T-helper 17 cell (primary cell): ENCODE measurements around the gene CLDN17. TPM values are rescaled to one million over a fixed set of nuclear protein-coding genes. Genes with fewer than 3 reads are reported as not detected.

Experiments
- ATAC-seq: fragments of 150-1000 bp; cut with Tn5 transposase; 2 replicates; pipeline ENCODE4 v1.10.0; 2021; ENCODE audit warnings: mild to moderate bottlenecking, moderate library complexity
- DNase-seq, 3 donors: peaks; one replicate each; pipeline versions ENCODE4 v3.0.0 to v3.0.0-alpha.2; 2020 to 2021
- H3K9me3 ChIP-seq: one replicate; pipeline ENCODE4 v1.7.0; 2013; ENCODE audit warnings: low read length, mild to moderate bottlenecking; ENCODE audit not compliant: control insufficient read depth, poor library complexity, severe bottlenecking
- H3K27ac Mint-ChIP-seq: one replicate; pipeline ENCODE4 v1.8.0; 2022; ENCODE audit warnings: mild to moderate bottlenecking, moderate library complexity, mixed read lengths
- H3K27me3 Mint-ChIP-seq: one replicate; pipeline ENCODE4 v1.8.0; 2022; ENCODE audit warnings: mixed read lengths
- H3K36me3 Mint-ChIP-seq: one replicate; pipeline ENCODE4 v1.8.0; 2022; ENCODE audit warnings: low read depth, mixed read lengths
- H3K4me1 Mint-ChIP-seq: one replicate; pipeline ENCODE4 v1.8.0; 2022; ENCODE audit warnings: mild to moderate bottlenecking, mixed read lengths
- H3K4me3 Mint-ChIP-seq: one replicate; pipeline ENCODE4 v1.8.0; 2022; ENCODE audit warnings: mild to moderate bottlenecking, moderate library complexity, mixed read lengths
- total RNA-seq, 4 donors: library from RNA in 2 of 4; stranded (reverse) in 2 of 4; gene quantifications; one replicate each; pipeline ENCODE4 v1.2.3 and lab custom pipeline; 2022 to 2026

The CLDN17 gene
- total RNA-seq, 2 donors from 2014 or later: not detected

GRCh38 chr21:30166171-30166570 is 434 bp downstream of the CLDN17 start:
- H3K9me3 ChIP-seq: no peaks in the 10 kb centered on the region
- no peak for ATAC-seq
- DNase-seq: no peak
- H3K36me3 Mint-ChIP-seq: no peaks in the 10 kb centered on the region
- no peak overlapping the region for H3K4me3 Mint-ChIP-seq
- H3K4me1 Mint-ChIP-seq: no peaks in the 10 kb centered on the region
- no peak overlapping the region for H3K27ac Mint-ChIP-seq
- H3K27me3 Mint-ChIP-seq: no peaks in the 10 kb centered on the region

GRCh38 chr21:30164796-30165195 is 1.8 kb downstream of the CLDN17 start:
- no peaks in the 10 kb centered on the region for H3K9me3 ChIP-seq
- Mint-ChIP-seq H3K27ac (no peak overlapping the region), H3K36me3 (no peaks in the 10 kb centered on the region), H3K4me1 (no peaks in the 10 kb centered on the region), H3K27me3 (no peaks in the 10 kb centered on the region), H3K4me3 (no peak overlapping the region)
- DNase-seq (no peak), ATAC-seq (no peak)

GRCh38 chr21:30153697-30154340 is 12.8 kb downstream of the CLDN17 start:
- no peaks in the 10 kb centered on the region for H3K36me3 Mint-ChIP-seq

DNA sequence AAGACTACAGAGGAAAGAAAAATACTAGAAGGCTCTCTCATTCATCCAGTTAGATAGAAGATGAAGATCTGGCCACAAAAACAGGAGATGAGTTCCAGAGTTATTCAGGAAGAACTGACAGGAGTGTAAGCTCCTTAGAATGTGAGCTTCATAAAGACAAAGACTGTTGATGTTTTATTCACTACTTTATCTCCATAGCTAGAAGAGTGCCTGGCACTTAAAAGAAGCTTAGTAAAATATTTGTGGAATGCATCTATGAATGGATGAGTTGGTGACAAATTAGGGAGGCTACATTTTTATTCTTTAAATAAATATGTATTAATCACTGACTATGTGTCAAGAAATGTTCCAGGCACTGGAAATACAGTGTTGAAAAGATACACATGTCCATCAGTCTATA is 13.8 kb downstream of the CLDN17 start:
- Mint-ChIP-seq H3K4me3 (no peak overlapping the region), H3K36me3 (no peaks in the 10 kb centered on the region), H3K27ac (no peak overlapping the region), H3K27me3 (no peaks in the 10 kb centered on the region), H3K4me1 (no peaks in the 10 kb centered on the region)
- H3K9me3 ChIP-seq: no peaks in the 10 kb centered on the region
- DNase-seq (no peak), ATAC-seq (no peak)

More at GRCh38 chr21:30153697-30154340, 12.8 kb downstream of the CLDN17 start:
- ATAC-seq (no peak), DNase-seq (no peak)
- H3K4me3 Mint-ChIP-seq: no peak overlapping the region
- H3K9me3 ChIP-seq: no peaks in the 10 kb centered on the region
- no peaks in the 10 kb centered on the region for H3K27me3 Mint-ChIP-seq
- H3K4me1 Mint-ChIP-seq: no peaks in the 10 kb centered on the region
- no peak overlapping the region for H3K27ac Mint-ChIP-seq

GRCh38 chr21:30148906-30149305 is 17.7 kb downstream of the CLDN17 start:
- ATAC-seq (no peak), DNase-seq (no peak)
- no peaks in the 10 kb centered on the region for H3K36me3 Mint-ChIP-seq
- no peak overlapping the region for H3K27ac Mint-ChIP-seq
- no peaks in the 10 kb centered on the region for H3K4me1 Mint-ChIP-seq
- no peaks in the 10 kb centered on the region for H3K9me3 ChIP-seq
- H3K27me3 Mint-ChIP-seq: no peaks in the 10 kb centered on the region
- H3K4me3 Mint-ChIP-seq: no peak overlapping the region

DNA sequence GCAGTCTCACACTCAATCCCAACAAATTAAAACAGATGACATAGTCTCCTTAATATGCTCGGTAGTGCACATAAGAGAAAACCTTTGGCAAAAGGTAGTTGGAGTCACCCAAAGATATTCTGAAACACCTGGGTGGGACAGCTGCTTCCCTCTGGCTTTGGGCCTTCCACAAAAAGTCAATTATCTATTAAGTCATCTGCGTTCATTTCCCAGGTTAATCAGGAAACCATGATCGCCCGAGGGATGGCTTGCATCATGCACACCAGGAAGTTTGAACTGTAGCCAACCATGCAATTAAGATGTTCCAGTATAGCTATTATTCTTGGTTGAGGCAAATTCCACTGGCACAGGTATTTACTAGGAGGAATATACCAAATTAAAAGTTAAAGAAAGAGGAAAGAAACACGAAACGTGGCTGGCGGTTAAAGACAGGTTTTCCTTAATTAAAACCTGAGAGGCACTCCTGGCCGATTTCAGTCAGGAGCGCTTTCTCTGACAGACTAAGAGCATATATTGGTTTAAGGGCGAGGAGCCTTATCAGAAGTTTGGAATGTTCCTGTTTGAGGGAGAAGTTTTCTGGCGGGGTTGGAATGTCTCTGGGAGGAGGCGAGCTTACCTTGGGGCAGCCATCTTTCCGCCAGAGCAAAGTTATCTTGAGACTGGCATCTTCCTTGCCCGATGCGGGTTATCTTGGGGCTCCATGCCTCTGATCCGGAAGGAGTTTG is 19.9 kb downstream of the CLDN17 start:
- Mint-ChIP-seq H3K27me3 (no peaks in the 10 kb centered on the region), H3K4me3 (no peak overlapping the region), H3K27ac (no peak overlapping the region), H3K4me1 (no peaks in the 10 kb centered on the region), H3K36me3 (no peaks in the 10 kb centered on the region)
- no peak for DNase-seq
- ATAC-seq: no peak
- H3K9me3 ChIP-seq: no peaks in the 10 kb centered on the region

DNA sequence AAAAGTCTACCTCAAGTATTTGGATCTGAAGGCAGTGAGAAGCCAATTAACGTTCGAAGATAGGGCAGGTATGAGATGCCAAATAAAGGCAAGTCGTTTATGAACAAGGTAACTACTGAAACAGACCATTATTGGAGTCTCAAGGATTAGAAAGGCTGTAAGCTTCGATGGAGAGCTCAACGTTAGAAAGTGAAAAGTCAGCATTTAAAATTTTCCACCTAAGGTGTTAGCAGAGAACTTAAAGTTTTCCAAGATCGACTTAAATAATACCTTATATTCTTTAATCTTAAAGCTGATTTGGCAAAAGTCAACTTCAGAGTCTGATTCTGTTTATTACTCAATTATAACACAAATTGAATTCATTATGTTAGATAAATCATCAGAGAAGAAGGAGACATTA is 28.1 kb downstream of the CLDN17 start:
- Mint-ChIP-seq H3K4me3 (no peak overlapping the region), H3K36me3 (no peaks in the 10 kb centered on the region), H3K27ac (no peak overlapping the region), H3K27me3 (no peaks in the 10 kb centered on the region), H3K4me1 (no peaks in the 10 kb centered on the region)
- no peak for ATAC-seq
- no peak for DNase-seq
- H3K9me3 ChIP-seq: no peaks in the 10 kb centered on the region

DNA sequence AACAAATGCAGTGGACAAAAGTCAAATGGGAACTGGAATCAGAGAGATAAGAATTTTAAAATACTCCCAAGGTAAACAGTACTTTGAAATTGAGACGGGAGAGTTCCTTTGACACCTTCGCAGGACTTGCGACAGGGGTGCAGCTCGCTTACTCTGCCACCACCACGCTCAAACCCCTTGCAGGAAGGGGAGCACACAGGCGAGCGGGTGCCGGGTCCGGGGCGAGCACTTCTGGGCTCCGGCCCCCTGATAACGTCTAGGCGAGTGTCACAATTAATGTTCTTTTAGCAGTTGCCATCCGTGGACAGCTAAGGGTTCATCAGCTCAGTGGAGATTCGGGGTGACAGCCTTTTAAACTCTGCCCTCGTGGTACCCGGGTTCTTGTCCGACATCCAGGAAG is 37.4 kb downstream of the CLDN17 start:
- H3K9me3 ChIP-seq: no peaks in the 10 kb centered on the region
- no peaks in the 10 kb centered on the region for H3K27me3 Mint-ChIP-seq

DNA sequence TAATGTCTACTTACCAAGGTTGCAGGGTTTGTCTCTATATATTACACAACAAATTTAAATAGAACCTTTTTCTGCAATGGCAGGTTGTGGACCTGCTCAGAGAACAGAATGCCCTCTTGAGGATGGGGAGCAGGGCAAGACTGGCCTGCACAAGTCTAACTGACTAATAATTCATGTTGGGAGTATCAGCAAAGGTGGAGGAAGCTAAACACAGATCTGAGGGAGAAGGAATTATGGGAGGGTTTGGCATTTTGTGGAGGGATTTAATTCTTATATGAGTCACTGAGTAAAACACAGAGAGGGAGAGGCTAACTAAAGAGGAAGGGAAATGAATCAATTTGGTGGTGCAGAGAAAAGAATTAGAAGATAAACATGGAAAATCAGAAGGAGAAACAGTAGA is 40.0 kb downstream of the CLDN17 start:
- no peaks in the 10 kb centered on the region for H3K4me1 Mint-ChIP-seq
- H3K27me3 Mint-ChIP-seq: no peaks in the 10 kb centered on the region
- H3K9me3 ChIP-seq: no peaks in the 10 kb centered on the region
- H3K4me3 Mint-ChIP-seq: no peak overlapping the region
- DNase-seq (no peak), ATAC-seq (no peak)
- H3K27ac Mint-ChIP-seq: no peak overlapping the region
- H3K36me3 Mint-ChIP-seq: no peaks in the 10 kb centered on the region

More for the DNA sequence above, 37.4 kb downstream of the CLDN17 start:
- ATAC-seq (no peak), DNase-seq (no peak)
- Mint-ChIP-seq H3K36me3 (no peaks in the 10 kb centered on the region), H3K4me3 (no peak overlapping the region), H3K27ac (no peak overlapping the region), H3K4me1 (no peaks in the 10 kb centered on the region)

DNA sequence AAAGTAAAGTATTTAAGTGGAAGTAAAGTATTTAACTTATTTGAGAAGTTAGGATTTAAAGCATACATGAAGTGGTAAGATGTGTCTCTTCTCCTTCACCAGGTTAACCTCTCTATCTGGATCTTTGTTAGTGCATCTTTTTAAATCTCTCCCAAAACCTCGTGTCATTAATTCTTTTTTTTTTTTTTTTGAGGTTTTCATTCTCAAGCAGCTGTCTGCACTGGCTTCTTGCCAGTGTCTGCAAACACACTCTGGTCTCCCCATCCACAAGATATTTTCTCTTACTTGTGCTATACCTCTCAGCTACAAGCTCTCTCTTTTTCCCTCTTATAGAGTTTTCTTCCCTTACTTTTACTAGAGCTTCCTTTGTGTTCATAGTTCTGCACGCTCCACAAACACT is 49.0 kb downstream of the CLDN17 start:
- H3K9me3 ChIP-seq: no peaks in the 10 kb centered on the region
- no peak overlapping the region for H3K27ac Mint-ChIP-seq
- no peaks in the 10 kb centered on the region for H3K4me1 Mint-ChIP-seq
- no peaks in the 10 kb centered on the region for H3K36me3 Mint-ChIP-seq
- ATAC-seq: no peak
- no peak overlapping the region for H3K4me3 Mint-ChIP-seq
- H3K27me3 Mint-ChIP-seq: no peaks in the 10 kb centered on the region
- DNase-seq: no peak

DNA sequence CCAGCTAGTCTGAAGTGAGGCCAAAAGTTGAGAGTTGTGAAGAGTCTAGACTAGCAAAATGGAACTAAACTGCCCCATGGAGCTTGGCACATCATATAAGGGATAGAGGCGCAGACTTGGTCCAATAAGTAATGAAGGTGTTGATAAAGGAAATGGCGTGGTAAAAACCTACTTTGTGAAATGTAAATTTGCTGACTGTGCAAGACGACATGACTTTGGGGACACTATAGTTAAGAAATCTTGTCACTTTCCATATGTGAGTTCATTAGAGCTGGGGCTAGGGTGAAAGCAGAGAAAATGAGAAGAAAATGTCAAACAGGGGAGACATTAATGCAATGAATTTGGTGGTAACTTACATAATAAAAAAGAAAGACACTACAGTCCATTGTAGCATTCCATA is 50.1 kb downstream of the CLDN17 start:
- no peaks in the 10 kb centered on the region for H3K36me3 Mint-ChIP-seq
- no peak overlapping the region for H3K27ac Mint-ChIP-seq
- H3K27me3 Mint-ChIP-seq: no peaks in the 10 kb centered on the region
- no peak for ATAC-seq
- H3K4me1 Mint-ChIP-seq: no peaks in the 10 kb centered on the region
- no peak overlapping the region for H3K4me3 Mint-ChIP-seq
- no peaks in the 10 kb centered on the region for H3K9me3 ChIP-seq
- DNase-seq: no peak

Other genes starting within 250 kb of the CLDN17 start
- gene GRIK1, start 226.8 kb downstream of the CLDN17 start, total RNA-seq: not detected
- gene CLDN8, start 49.3 kb upstream of the CLDN17 start, total RNA-seq: not detected
- not detected for gene KRTAP24-1, start 116.1 kb upstream of the CLDN17 start, total RNA-seq
- gene KRTAP25-1, start 122.7 kb upstream of the CLDN17 start, total RNA-seq: not detected
- gene KRTAP26-1, start 153.5 kb upstream of the CLDN17 start, total RNA-seq: not detected
- gene KRTAP27-1, start 170.9 kb upstream of the CLDN17 start, total RNA-seq: not detected
- gene KRTAP23-1, start 181.8 kb upstream of the CLDN17 start, total RNA-seq: not detected
- not detected for gene KRTAP13-2, start 205.5 kb upstream of the CLDN17 start, total RNA-seq
- not detected for gene KRTAP13-1, start 229.2 kb upstream of the CLDN17 start, total RNA-seq